DLD1 (cell line): Measurements from ENCODE around the gene CHTF18.

Experiments
- in situ Hi-C: cut with HindIII; loops from 2 replicates; pipeline ENCODE4 v1.10.0; 2017; ENCODE audit warnings: low sequenced_read_pairs

Gene CHTF18

GRCh38 chr16:842711-843560, 54.5 kb downstream of the CHTF18 start:
- in situ Hi-C loops: no loop called here

DNA sequence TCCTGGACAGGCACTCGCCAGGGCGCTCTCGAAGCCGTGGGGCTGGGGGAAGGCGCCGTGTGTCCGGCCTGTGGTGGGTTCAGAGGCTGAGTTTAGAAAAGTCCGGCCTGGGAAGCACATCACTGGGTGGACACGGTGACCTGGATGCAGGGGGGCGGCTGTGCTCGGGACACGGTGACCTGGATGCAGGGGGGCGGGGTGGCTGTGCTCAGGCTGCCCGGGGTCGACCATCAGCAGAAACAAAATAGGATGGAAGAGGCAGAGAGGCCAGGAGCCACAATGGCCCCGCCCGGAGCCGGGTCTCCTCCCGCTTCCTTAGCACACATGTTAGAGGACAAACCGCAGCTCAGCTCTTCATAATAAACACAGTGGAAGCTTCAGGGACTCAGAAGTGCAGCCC, 55.4 kb downstream of the CHTF18 start:
- in situ Hi-C loops: no loop called here

DNA sequence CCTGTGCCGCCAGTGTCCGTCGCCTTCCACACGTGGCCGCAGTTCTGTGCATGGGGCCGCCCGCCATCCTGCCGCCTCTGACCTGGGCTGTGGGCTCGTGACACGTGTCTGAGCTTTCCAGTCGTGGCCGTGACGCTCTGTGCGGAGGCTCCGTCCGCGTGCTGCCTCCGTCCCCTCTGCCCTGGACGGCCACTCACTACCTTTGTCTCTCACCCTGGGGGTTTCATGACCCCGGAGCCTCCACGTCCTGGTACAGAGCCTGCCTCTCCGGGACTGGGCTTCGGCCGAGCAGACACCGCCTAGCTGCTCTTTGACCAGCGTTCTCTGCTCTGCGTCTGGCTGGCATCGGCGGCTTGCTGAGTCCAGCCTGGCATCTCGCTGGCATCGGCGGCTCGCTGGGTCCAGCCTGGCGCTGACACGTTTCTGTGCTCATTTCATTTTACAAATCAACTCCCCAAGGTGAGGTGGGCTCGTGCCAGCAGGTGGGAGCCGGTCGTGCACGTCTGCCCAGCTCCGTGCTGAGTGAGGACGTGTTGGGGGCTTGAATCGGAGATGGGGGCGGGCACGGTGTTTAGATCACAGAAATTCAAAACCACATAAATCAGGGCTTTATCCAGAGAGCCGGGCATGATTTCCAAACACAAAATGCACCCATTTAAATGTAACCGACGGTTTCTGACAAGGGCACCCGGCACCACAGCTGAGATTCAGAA, 56.4 kb downstream of the CHTF18 start:
- in situ Hi-C loops: no loop called here

GRCh38 chr16:845351-845745, 56.9 kb downstream of the CHTF18 start:
- in situ Hi-C loops: no loop called here

DNA sequence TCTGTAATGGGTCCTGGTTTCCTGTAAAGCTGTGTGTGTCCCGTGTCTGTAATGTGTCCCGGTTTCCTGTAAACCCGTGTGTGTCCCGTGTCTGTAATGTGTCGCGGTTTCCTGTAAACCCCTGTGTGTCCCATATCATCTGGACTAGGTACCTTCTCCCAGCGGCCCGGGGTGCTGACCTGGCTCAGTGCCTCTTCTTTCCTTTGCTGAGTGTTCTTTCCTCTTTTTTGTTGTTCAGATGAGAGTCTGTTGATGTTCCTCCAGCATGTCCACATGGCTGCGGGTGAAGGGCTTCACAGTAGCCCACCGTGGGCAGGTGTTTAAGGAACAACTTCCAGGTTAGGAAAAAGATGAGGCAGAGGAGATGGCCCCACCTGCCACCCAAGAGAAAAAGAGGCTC, 58.7 kb downstream of the CHTF18 start:
- in situ Hi-C loops: no loop called here
